NCI-H146 treated with DMSO at 0.1 percent for 48 hours (cell line): ENCODE results near the gene PTPN7.
"Not testable (repeated sequence)": the region's sequence is repeated elsewhere in the genome, so short reads cannot be mapped to it uniquely, and the experiment has no call there.

ENCODE experiments used
- DNase-seq: peaks from one replicate; lab custom pipeline; 2025; ENCODE audit not compliant: unreplicated experiment; lab: John Stamatoyannopoulos, UW

PTPN7 gene

DNA sequence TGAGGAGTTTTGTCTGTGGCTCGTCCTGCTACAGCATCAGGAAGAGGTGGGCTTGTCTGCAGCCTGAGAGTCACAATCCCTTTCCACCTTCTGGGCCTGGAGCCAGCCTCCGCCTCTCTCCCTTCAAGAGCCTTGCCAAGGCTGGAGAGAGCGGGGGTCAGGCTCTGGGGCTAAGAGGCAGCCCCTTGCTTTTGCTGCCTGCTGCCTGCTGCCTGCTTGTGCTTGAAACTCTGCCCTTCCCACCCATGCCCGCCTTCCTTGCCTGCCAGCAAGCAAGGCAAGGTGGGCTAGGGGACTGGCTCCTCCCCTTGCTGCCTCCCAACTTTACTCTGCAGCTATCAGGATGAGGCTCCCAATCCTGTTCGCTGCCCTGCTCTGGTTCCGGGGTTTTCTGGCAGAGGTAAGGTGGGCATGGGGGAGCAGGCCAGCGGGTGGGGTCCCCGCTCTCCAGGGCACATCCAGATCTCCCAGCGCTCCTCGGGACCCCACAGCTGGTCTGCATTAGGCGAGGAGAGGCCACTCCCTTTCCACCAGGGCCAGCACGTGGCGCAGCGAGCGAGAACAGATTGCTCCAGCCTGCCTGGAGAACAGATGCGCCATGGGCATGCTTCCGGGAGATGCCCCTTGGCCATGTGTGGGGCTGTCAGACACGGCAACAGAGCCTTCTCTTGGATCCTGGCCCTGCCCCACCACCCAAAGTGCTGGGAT is 7.5 kb upstream of the PTPN7 start:
- no peak for DNase-seq

DNA sequence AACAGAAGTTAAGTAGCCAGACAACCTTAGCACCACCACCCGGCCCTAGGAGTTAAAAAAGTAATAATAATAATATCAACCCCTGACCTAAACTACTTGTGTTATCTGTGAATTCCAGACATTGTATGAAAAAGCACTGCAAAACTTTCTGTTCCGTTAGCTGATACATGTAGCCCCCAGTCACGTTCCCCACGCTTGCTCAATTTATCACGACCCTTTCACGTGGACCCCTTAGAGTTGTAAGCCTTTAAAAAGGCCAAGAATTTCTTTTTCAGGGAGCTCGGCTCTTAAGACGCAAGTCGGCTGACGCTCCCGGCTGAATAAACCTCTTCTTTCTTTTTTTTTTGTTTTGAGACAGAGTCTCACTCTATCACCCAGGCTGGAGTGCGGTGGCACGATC is 6.7 kb upstream of the PTPN7 start:
- DNase-seq, result not testable (repeated sequence)

DNA sequence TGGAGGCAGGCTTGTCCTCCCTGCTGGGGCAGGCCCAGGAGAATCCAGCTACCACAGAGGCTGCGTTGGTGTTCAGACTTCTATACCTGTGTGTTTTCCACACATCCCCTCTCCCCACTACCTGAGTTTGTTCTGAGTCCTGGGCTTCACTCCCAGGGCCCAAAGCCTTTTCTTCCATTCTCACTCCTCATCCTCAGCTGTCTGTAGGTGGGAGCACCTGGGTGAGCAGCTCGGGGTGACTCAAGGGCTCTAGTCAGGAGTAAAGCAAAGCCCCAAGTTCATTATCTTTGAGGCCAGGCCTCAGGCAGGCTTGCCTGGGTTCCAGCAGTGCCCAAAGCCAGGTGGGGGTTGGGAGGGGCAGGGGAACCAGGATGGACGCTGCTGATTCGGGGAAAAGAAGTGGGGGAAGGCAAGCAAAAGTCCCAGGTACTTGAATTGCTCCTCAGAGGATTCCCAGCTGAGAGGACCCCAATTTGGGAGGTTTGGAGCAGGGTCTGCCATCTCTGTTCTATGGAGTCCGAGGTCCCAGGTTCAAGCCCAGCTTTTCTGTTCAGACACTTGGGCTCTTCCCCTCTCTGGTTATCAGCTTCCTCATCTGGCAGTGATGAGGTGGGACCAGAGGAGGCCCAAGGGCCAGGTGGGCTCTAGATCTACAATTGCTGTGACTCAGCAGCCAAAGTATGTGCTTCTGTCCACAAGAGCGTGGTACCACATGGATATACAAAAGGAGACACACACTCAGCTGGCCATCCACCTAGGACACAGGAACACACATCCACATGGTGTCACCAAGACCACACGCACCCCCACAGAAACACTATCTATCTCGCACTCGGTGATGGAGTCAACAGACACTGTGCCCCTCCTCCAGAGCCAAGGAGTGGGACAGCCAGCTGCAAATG is 5.8 kb upstream of the PTPN7 start:
- no peak for DNase-seq

DNA sequence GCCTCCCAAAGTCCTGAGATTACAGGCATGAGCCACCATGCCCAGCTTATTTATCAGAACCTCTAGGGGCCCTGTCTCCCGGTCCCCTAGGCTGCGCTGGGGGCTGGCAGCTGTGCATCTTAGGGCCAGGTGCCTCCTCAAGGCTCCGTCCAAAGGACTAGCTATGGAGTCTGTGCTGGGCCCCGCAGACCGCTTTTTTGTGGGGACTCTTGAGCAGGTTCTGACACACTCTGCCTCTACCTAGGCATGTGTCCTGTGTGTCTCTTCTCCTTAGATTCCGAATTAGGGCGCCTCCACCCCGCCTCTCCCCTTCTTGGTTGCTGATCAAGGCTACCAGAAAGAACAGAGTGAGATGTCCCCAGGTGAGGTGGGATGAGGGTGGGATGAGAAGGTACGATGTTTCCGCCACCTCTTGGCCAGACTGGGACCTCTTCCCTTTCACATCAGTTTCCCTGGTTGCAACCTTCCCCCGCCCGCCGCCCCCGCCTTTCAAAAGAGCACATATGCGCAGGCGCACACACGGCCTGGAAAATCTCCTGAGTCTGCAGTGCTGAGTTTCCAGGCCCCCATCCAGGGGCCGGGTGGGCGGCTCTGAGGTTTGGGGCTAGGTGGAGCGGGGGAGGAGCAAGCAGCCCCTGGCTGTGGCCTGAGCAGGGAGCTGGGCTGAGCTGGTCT is 5.0 kb upstream of the PTPN7 start:
- DNase-seq, result no peak

DNA sequence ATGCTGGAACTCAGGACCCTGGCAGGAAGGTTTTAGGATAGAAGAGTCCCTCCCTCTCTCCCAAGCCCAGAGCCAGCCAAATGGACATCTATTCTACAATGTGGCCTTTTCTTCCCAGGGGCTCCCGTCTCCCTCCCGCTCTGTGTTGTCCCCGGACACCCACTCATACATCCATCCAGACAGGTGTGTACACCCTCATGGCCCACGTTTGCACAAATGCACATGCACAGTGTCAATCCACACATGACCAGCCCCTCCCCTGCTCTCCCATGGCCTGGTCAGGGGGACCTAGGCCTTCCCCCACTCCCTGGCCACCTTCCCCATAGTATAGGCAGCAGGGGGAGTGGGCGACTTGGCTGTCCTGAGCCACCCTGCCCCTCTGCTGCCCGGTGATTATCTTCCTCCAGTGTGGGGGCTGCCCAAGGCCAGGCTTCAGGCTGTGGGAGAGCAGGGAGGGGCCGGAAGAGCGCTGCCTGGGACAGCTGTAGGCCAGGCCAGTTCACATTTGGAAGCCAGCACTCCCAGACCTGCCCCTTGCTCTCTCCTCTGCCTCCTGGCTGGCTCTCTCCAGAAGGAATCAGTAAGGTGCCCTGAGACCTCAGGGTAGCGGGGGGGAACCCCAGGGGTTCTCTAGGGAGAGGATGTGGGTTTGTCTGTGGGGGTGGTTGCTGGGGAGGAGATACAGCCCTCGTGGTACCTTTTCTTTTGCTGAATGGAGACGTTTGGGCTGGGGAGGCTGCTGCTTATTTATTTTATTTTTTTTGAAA is 4.1 kb upstream of the PTPN7 start:
- DNase-seq, result no peak

DNA sequence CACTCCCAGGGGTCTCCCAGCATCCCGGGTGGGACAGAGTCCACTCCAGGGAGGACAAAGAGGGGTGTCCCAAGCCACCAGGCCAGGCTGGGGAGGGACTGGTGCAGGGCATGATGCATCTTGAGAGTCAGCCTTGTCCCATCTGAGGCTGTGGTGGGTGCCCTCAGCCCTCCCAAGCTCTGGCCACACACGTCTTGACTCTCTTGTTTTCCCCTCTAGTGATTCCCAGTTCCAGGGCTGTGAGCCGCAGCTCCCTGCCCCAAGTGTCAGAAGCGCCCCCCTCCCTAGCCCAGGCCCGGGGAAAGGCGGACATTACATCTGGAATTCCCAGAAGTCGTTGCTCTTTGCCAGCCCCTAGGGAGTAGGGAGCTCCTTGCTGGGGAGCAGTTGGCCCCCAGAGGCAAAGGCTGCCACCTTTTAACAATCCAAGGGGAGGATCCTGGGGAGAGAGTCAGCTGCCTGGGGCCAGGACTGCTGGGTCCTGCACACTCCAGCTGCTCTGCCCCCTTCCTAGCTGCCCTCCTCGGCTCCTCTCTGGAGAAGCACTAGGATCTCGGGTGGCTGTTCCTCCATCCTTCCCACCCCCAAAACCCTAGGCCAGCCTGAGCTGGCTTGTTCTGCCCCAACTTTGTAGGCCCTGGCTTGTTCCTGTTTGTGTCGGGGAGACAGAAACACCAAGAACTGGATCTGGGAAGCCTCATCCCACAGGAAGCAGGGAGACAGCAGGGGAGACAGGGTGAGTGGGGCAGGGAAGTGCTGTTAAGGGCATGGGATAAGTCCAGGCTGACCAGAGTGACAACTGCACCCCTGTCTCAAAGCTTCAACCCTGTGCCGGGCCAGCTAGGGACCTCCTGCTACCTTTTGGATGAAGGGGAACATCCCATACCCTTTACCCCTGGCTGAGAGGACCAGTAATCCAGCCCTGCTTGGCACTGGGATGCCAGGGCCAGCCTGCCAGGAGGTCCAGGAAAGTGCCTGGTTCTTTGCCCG is 3.2 kb upstream of the PTPN7 start:
- no peak for DNase-seq

DNA sequence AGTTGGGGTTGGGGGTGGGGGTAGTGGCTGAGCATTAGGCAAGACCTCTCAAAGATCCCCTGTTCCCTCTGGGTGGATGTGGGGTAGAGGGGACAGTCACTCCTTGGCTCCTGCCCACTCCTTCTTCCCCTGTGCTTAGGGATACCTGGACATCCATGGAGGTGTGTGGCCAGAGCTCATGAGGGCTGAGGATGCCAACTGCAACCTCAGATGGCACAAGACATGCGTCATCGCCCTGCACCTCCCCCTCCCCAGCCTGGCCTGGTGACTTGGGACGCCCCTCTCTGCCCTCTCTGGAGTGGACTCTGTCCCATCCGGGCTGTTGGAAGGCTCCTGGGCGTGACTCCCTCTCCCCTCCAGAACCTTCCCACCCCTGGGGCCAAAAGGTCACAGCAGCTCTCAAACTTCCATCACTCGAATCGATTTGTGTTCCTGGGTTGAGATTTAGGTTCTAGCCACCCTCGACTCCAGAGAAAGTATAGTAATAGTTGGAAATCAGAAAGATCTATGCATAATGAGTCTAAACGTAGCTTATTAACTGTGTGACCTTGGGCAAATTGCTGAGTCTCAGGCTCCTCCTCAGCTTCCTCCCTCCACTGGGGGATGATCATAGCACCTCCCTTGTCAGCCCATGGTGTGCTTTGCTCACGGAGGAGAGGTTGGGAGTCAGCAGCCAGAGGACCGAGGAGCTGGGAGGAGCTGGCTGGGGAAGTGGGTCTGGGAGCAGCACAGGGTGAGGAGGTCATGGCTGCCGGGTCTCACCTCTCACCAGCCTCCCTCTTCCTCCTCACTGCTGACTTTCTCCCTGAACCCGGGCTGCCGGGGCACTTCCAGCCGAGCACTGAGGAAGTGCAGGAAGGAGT is 2.2 kb upstream of the PTPN7 start:
- DNase-seq, result no peak

DNA sequence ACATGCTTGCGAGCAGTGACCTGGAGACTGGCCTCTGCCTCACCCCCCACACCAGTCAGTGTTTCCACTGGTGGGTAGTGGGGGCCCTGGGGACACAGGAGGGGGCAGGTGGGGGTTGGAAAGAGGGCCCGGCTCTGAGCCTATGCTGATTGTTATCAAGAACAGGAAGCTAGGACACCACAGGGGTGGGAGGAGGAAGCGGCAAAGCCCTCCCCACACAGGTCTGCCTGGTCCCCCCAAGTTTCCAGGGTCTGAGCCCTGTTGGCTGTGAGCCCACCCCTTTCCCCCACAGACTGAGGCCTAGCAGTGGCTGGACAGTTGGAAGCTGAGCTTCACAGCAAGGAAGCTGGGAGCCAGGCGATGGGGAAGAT is 1.6 kb upstream of the PTPN7 start:
- no peak for DNase-seq

DNA sequence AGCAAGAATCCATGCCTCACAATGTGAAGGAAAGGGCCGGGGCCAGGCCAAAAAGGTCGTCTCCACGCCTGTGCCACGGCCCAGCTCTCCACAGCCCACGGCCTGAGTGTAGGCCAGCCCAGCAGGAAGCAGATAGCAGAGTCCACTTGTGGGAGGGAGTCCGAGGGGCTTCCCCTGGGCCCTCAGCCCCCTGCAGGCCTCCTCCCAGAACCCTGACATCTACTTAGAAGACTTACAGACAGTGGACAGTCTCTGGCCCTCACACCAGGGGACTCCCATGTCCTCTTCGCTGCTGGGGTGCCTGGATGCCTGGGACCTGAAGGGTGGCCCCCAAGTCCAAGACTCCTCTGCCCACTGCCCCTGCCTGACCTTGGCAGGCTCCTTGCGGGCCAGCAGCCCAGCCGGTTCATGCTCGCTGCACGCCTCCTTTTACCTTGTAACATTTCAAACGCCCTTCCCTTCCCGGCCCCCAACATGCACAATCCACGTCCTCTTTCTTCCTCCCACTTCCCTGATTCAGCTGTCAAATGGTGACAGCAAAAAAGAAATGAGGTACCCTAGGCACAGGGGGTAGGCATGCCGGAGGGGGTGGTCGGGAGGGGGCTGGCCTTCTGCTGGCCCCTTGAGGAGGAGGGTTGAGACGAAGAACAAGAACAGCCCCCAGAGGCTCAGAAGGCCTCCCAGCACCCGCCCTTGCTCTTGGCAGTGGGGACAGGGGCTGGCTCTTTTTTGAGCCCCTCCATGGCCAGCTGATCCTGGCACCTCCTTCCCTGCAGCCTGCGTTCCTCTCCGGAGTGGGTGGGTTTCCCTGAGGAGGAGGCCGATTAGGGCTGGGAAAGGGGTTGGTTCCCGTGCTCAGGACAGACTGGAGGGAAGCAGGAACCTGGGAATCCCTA is 997 bp upstream of the PTPN7 start:
- no peak for DNase-seq

DNA sequence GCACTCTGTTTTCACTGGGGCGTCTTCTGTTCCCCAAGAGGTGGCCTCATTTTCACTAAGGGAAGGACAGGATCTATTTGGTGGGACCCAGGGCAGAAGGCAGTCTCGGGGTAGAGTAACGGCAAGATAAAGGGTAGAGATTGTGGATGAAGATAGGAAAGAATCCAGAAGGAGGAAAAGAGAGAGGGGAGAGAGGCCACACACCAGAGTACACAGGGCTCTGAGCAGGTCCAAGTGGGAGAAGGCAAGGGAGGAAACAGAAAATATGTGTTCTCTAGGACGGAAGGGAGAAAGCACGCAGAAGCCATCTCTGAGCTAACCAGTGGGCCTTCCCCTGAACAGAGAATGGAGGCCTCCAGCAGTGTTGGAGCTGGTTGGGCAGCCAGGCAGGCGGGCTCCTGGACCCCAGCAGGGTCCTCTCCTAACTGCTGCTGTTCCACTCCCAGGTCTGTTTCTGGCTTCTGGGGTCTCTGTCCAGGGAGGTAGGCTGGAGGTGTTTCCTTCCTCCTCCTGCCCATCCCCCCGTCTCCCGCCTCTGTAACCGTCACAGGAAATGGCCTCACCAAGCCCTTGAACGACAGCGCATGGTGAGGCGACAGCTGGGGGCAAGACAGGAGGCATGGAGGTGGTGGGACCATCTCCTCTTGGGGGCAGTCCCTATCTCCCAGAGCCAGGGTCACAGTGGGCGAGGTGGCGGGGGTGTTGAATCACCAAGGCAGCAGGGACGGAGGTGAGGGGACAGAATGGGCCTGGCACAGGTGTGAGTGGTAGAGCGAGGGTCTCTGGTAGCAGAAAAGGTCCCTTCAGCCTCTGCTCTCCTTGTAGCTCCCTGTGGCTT is 649 bp downstream of the PTPN7 start:
- DNase-seq, result no peak

DNA sequence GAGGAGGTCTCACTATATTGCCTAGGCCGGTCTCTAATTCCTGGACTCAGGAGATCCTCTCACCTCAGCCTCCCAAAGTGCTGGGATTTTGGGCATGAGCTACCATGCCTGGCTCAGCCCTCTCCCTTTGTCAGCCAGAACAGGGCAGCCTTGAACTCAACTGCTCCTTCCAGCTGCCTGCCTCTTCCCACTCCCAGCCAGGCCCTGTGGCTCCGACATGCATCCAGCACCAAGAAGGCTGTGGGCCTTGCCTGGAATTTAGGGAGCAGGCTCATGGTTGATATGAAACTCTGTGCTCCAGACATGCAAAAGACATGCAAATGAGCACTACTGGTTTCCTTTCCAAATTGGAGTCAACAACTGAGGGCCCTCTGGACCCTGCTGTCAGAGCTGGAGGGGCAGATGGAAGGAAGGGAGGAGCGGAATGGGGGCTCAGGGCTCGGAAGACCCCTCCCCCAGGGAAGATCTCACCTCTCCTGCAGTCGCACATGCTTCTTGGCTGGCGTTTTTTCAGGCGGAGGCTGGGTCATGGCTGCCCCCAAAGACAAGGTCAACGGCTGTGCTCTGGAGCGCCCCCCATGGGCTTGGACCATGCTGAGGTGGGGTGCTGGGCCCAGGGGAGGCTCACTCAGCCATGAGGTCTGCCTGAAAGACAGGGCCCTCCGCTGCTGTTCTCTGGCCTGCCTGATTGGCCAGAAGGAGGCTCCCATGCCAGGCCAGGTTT is 1.4 kb downstream of the PTPN7 start:
- no peak for DNase-seq

DNA sequence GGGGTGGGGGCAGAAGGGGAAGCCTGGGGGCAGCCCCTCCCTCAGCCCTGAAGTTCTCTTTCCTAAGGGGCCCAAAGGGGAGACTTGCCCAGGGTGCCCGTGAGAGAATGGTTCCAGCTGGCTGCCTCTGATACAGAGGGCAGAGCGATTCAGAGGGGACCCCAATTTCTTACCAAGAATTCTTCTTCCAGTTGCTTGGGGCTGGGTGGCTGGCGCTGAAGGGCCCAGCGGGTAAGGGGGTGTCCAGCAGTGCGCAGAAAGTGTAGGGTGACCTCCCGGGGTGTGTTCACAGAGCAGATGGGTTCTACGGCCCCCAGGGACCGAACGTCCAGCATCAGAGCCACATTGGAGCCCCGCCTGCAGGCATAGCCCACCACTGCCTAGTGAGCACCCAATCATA is 2.5 kb downstream of the PTPN7 start:
- DNase-seq, result no peak

DNA sequence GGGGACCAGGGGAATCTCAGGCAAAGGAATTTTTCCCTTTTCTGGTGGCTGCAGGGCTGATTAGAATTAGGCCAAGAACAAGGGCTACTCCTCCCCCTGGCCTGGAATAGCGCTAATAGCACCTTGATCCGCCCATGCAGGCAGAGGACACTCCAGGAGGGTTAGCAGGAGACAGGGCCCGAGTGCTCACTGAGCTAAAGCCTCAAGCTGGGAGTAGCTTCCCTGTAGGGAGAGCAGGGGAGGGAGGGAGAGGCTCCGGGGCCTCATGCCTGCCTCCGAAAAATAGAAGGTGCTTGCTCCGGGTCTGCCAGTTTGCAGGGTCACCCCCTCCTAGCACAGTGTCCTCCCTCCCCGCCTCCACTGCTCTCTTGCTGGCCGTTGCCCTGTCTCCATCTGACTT is 3.8 kb downstream of the PTPN7 start:
- no peak for DNase-seq

DNA sequence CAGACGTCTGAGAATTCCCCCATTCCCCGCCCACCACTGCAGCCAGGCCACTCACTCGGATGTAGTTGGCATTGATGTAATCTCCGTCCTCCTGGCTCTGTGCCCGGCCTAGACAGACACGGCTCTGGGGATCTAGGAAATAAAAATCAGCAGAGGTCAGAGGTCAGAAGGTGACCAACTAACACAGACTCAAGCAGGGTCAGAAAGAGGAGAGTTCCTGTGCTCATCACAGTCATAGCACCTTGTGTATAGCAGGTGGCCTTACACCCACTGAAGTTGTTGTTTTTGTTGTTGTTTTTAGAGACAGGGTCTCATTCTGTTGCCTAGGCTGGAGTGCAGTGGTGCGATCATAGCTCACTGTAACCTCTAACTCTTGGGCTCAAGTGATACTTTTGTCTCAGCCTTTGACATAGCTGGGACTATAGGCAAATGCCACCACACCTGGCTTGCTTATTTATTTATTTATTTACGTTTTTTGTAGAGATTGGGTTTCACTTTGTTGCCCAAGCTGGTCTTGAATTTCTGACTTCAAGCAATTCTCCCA is 4.9 kb downstream of the PTPN7 start:
- DNase-seq, result no peak

DNA sequence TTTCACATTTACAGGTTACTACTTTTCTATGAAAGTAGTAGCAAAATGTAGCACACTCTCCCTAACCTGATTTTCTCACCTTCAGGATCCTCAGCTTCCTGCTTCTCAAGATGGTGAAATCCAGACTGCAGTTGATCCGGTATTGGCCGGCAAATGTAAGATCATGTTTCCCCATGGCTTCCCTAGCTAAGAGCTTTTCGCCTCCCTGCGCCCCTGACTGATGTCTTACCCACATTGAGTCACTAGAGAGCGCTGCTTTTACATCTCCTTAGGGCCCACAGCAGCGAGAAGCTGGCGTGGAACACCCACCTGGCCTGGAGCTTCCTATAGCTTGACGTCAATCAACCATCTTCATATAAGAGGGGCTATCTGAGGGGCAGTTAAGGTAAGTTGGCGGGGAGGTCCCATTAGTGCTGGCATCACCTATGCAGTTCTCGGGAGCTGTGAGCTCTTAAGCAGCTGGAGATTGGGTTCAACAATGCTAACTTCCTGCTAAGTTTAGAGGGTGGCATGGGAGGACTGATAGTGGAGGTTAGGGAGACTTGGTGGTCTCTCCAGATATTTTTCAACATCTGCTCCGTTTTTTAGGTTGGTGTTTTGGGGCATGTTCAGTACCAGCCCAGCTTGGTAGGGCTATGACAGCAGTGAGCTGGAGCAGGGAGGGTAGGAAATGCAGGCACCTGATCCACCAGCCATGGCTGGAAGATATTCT is 5.5 kb downstream of the PTPN7 start:
- DNase-seq, result peak; percentile 29
